NCI-H146 treated with DMSO at 0.1 percent for 48 hours (cell line): ENCODE measurements around the gene KAZN.

Experiments used
- DNase-seq: peaks from one replicate; lab custom pipeline; 2025; ENCODE audit not compliant: unreplicated experiment; lab: John Stamatoyannopoulos, UW

The KAZN gene

DNA sequence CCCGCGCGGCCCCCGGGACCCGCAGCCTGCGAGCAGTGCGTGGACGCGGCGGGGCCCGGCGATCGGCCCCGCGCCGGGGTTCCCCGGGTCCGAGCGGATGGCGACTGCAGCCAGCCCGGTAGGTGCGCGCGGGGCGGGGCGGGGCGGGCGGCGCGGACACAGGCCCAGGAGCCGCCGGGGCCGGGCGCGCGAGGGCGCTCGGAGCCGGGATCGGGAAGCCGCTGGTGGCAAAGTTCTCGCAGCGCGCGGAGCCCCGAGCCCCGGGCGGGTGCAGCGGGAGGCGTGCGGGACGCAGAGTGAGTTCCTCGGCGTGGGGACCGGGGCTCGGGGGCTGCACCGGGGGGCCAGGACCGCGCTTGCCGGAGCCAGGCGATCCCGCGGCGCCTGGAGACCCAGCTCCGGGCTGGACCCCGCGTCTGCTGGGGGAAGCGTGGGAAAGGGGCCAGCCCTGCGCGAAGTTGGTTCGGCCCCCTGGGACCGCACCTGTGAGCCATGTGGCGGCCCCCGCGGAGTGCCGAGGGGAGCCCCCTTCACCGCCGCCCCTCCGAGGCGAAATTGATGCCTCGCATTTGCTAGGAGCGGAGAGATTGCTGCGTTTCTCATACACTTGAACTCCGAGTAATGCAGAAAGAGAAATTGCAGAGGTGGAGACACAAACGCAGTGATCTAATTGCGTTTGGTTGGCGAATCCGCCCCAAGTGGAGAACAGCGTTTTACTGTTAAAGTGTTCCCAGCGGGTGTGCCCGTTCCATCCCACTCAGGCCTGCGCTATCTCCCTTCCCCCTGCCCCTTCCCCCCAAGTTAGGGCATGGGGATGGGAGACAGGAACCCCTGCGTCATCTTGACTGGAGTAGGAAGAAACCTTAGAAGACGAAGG is 326.2 kb downstream of the KAZN start:
- DNase-seq, result no peak

DNA sequence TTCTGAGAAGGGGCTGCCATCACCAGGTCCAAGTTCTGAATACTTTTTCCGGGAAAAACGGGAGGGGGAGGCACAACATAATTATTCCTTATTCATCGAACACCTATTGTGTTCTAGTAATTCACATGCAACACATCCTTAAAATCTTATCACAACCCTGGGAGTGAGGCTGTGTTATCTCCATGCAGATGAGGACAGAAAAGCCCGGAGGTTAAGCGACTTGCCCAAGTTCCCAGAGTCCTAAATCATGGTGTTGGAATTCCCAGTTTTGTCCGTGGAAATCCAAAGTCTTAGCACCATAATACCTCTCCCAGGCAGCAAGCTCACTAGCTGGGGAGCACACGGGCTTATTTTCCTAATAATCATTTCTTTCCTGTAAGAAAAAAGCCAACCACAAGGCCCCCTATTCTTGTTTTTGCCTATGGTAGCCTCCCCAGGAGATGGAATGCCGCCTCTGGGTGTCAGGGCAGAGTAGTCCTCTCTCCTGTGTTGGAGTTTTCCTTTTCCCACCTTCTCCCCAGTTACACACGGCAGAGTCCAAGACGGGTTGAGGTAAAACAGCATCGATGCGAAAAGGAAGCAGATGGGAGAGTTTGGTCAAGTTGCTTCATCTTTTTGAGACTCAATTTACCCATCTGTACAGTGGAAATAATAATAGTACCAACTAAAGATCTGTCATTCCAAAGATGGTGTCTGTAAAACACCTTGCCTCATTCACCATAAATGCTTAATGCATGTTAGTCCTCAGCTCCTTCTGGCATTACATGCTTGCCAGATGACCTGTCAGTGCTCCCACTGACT is 327.1 kb downstream of the KAZN start:
- no peak for DNase-seq

DNA sequence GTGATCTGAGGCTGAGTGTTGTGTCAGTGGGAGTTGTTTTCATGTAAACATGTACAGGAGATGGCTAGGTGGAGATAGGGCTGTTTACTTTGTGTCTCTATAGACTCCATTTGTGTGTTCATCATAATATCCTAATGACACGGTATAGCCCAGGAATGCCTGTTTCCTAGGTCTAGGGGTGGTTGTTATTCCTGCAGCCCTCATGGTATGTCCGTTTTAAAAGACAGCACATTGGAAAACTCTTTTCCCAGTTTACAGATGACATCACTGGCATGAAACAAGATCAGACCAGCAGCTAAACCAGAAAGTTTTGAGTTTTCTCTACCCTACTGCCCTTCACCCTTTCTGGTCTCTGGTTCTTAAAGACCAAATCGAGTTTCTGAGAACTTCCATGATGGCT is 327.7 kb downstream of the KAZN start:
- DNase-seq, result no peak

- DNase-seq, result no peak
Measured at GRCh38 chr1:14926818-14927575, 328.5 kb downstream of the KAZN start.

- no peak for DNase-seq
Measured at GRCh38 chr1:14928412-14928811, 329.9 kb downstream of the KAZN start.

DNA sequence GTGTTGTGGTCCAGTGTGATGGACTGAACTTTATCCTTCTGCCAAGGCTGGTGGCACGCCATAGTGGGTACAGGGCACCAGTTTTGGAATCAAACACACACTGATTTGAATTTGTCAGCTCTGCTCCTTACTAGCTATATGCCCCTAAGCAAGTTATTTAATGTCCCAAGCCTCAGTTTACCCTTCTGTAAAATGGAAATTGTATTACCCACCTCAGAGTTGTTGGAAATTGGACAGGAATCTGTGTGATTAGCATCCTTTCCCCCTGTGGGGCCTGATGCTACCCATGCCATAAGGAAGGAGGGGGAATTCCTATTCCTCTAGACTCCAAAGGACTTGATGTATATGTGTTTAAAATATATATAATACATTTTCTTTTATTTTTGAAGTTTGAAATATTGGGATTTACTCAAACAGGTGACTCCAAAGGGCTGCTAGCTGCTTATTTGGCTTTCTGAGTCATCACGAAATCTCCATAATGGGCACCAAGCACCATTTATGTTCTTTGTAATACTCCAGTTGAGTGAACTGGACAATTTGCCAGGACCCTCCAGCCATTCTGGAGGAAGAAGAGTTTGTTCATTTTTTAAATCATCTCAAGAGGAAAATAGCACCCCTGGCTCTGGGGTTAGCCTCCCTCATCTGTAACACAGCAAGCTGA is 330.5 kb downstream of the KAZN start:
- no peak for DNase-seq

DNA sequence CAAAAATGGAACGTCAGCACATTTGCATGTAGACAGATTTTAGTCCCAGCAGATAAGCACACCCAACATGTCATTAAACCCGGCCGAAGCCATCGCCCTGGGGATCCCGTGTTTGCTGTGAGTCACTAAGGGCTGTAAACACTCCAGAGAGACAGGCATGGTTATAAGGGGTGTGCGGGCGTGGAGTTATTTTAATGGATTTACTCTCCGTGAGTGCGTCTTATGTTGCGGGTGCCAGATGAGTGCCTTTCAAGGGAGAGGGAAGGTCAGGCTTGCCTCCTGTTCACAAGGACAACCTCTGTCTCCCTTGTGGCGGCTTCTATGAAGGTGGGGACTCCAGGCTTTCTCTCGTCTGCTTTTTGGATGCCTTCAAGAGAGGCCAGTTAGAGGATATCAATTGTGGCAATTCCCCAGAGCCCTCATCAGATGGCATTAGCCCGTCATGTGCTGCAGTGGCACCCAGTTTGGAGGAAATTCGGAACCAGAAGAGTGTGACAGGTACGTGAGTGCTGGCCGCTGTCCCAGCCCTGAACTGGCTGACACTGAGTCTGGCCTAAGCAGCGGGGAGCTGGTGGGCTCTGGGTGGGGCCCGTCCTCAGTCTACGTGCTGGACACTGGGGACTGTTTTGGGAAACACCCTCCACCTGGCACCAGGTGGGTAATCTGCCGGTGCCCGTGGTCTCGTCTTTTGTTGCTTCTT is 331.2 kb downstream of the KAZN start:
- DNase-seq, result no peak

GRCh38 chr1:14930247-14930965 is 331.9 kb downstream of the KAZN start:
- DNase-seq, result no peak

DNA sequence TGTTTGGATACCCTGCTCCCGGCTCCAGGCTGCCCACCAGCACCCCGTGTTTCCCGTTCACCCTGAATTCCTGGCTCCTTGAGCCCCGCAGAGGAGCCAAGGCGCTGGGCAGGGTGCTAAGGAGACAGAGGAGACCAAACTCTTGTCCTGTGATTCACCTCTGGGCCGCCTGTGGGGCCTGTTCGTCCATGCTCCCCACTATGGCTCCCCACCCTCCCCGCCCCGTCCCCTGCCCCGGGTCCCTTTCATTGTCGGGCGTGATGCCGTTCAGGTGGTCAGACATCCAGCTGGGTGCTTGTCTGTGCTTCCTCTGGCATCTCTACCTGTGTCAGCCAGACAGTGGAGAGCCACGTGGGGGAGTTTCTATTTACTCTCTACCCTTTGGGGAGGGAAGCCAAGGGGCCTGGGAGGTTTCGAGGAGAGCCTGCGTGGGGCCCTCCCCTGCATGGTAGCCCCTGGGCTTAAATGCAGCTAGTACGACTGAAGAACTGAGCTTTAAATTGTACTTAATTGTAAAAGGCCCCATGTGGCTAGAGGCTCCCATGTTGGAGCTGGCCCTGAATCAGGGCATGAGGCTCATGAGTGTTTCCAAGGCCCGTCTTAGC is 333.7 kb downstream of the KAZN start:
- no peak for DNase-seq

- DNase-seq, result no peak
Measured at GRCh38 chr1:14934867-14935266, 336.4 kb downstream of the KAZN start.

DNA sequence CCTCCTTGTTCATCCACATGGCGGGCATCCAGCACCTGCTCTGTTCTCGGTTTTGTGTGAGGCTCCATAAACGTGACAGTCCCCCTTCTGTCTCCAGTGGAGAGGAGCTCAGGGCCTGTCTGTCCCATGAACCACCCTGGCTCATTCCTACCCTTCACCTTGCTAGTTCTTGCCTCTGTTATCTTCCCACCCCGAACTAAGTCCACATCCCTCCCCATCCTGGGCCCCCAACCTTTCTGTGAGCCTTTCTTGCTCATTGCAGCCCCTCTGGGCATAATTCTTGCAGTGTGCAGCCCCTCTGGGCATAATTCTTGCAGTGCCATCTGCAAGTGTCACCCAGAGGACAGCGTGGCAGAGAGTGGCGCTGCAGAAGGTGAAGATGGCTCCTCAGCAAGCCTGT is 338.3 kb downstream of the KAZN start:
- no peak for DNase-seq

DNA sequence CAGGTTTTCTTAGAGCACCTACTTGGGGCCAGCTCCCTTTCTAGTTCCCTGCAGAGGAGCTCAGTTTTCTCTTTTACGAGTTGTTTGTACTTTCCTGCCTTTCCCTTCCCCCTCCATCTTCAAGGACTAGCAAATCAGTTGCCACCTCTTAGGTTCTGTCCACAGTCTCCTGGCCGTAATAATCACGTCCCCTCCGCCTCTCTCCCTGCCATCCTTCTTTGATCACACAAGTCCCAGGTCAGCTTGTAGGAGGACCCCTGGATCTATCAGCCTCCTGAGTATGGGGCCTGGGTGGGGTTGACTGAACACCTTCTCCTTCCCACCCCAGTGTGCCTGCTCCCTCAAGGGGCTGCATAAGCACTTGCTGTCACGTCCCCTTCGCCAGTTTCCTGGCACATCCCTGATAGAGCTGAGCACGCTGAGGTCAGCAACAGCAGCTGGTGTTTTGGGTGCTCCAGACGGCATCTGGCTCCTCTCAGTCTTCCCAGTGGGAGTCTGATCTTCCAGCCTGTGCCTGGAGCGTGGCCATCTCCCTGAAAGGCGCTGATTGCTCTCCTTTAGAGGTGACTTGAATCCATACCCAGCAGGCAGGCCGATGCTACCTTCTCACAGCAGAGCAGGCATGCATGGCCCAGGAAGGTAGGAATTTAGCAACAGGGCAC is 338.9 kb downstream of the KAZN start:
- no peak for DNase-seq

DNA sequence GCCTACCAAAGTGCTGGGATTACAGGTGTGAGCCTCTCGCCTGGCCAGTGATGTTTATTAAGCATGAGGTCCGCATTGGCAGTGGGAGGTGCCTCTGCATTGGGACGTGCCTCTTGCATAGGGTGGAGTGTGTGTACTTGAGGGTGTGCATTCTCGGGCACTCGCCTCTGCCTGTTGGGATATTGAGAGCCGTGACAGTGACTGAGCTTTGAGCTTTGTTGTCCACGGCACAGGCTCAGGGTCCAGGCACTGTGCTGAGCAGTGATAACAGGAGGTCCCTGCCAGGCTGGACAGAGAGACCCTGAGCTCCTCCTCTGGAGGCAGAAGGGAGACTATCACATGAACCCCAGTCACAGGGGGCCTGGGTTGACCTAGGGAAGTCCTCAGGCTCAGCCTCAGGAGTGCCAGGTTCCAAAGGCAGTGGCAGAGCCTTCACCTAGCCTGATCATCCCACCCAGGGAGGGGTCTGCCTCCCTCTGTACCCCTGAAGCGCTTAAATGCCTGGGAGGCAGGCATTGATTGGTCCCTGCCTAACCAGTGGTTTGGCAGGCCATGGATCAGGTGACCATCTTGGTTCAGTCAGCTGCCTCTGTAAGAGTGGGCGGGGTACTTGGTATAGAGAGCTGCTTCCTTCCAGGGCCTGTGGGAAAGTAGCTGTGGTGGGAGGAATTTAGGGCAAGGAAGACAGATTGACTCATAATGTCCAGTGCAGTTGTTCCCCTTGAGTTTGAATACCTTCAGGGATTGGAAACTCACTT is 341.2 kb downstream of the KAZN start:
- no peak for DNase-seq

DNA sequence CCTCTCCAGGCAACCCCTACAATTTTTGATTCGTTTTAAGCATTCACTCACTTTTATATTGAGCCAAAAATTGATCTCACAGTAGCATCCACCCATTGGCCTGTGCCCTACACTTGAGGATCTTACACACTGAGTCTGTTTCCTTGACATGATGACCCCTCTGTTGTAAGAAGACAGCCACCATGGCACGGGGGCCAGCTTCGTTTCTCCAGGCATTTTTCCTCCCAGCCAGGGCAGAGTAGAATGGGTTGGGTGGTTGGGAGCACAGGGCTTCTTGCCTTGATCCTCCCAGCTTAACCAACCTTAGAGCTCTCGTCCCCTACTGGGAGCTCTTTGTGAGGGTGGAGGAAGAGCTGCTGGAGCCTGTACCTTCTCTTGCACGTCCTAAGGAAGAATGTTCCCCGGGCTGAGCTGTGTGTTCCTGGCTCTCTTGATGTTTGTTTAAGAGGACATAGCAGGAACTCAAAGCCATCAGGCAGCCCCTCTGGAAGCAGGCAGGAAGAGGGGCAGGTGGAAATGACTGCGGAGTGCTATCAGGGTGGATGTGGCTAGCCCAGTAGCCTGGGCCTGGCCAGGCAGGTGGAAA is 341.9 kb downstream of the KAZN start:
- DNase-seq, result no peak

DNA sequence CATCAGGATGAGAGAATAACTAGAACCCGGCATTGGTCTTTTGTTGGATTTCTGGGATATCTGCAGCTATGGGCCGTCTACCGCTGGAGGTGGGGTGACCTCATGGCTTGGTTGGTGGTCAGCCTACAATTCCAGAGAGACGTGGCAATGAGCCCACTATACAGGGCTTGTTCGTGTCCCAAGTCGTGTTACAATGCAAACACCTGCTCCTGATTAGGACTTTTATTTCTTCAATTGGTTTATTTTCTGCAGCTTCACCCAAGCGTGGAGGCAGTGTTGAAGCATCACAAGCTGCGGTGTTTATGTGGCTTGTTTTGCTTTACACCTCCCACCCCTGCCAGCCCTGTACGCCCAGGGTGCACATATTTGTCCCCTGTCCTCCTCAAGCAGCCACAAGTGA is 343.4 kb downstream of the KAZN start:
- DNase-seq, result no peak

- DNase-seq, result no peak
Measured at GRCh38 chr1:14944471-14944985, 346.0 kb downstream of the KAZN start.
